Measurements from ENCODE around the gene FBXO44. TPM values are rescaled to one million over a fixed set of nuclear protein-coding genes. Genes with fewer than 3 reads are reported as not detected.

FBXO44 gene
- total RNA-seq, 6 donors from 2014 or later: 14.7 to 114 (median 18.0) TPM

DNA sequence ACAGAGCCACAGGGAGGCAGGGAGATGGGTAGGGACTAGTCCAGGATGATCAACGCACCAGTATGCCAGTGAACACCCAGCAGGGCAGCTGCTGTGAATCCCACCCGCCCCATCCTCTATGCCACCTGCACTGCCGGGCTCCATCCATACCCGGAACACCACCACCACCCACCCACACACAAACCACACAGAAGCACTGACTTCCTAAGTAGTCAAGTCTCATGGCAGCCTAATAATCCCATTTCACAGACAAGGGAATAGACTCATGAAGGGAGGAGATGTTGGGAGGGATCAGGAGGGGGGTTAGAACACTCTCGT, 43.2 kb downstream of the FBXO44 start:
- no peak for DNase-seq
- 75 to 77% methylated on average over 1 to 5 of the region's 5 CpGs for WGBS, 2 donors
- no peak for ATAC-seq (ENCODE audit: low FRiP score in 2 of 2)
- TF ChIP-seq POLR2A (IDR thresholded peaks at IDR 0.05) (no peak), EP300 (IDR thresholded peaks at IDR 0.05) (no peak), CTCF (IDR thresholded peaks at IDR 0.05) (no peak), POLR2AphosphoS5 (IDR thresholded peaks at IDR 0.05) (no peak)
- Histone ChIP-seq H3K4me3 (no peak overlapping the region), H3K4me1 (peaks cover 0 to 8% (median 1%) of the 10 kb centered on the region in 4 donors), H3K36me3 (no peaks in the 10 kb centered on the region), H3K27ac (no peak overlapping the region), H3K27me3 (peaks cover 0 to 9% (median 0%) of the 10 kb centered on the region in 4 donors), H3K9me3 (no peaks in the 10 kb centered on the region)

DNA sequence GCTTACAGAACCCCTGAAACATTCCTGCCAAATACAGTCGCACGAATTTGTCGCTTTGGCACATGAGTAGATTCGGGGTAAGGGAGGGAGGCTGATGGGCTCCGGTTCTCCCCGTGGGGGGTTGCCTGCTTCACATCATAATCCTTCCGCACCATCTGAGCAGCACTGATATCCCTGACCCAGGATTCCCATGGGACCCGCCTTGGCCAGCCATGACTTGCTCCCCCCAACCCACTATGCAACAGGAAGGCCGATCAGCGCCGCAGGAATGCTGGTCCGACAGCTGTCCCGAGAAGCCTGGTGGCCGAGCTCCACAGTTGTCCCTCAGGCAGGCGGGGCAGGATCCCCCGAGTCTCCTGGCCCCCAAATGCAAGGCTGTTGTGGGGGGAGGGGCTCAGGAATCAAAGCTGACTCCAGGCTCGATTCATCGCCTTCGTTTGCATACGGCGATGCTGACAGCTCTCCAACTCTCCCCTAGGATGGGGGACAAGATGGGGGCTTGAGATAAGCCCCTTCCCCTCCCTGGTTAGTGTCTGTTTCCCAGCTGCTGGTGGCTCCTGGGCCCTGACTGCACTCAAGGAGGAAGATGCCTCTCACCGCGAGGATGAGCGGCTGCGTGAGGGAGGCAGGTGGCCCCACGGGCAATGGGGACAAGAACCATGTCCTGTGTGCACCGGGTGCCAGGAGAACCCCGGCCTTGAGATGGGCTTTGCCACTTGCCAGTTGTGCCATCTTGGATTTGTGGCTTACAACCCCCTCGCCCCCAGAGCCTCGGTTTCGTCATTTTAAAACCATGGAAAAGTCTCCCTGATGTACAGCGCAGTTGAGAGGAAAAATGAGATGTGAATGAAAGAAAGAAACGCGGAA, 46.2 kb downstream of the FBXO44 start:
- H3K27me3 ChIP-seq: peaks cover 0 to 9% (median 0%) of the 10 kb centered on the region in 4 donors
- no peaks in the 10 kb centered on the region for H3K4me1 ChIP-seq
- no peak overlapping the region for H3K4me3 ChIP-seq
- no peak for DNase-seq
- no peak overlapping the region for H3K27ac ChIP-seq
- 54 to 61% methylated on average over 20 to 34 of the region's 34 CpGs for WGBS, 2 donors
- TF ChIP-seq CTCF (IDR thresholded peaks at IDR 0.05): no peak
- no peak for TF ChIP-seq POLR2A (IDR thresholded peaks at IDR 0.05)
- TF ChIP-seq POLR2AphosphoS5 (IDR thresholded peaks at IDR 0.05): no peak
- TF ChIP-seq EP300 (IDR thresholded peaks at IDR 0.05): no peak
- H3K9me3 ChIP-seq: no peaks in the 10 kb centered on the region
- no peaks in the 10 kb centered on the region for H3K36me3 ChIP-seq
- no peak for ATAC-seq (ENCODE audit: low FRiP score in 2 of 2)

- H3K27ac ChIP-seq: no peak overlapping the region
- H3K4me1 ChIP-seq: no peaks in the 10 kb centered on the region
- no peaks in the 10 kb centered on the region for H3K9me3 ChIP-seq
- 40 to 58% methylated on average over 13 to 14 of the region's 15 CpGs for whole genome bisulfite sequencing, 2 donors
- no peaks in the 10 kb centered on the region for H3K36me3 ChIP-seq
- DNase-seq (no peak), ATAC-seq (ENCODE audit: low FRiP score in 2 of 2) (no peak)
- H3K27me3 ChIP-seq: peaks cover 0 to 9% (median 0%) of the 10 kb centered on the region in 4 donors
- no peak overlapping the region for H3K4me3 ChIP-seq
- TF ChIP-seq CTCF (IDR thresholded peaks at IDR 0.05): no peak
- no peak for TF ChIP-seq POLR2AphosphoS5 (IDR thresholded peaks at IDR 0.05)
- TF ChIP-seq POLR2A (IDR thresholded peaks at IDR 0.05): no peak
- TF ChIP-seq EP300 (IDR thresholded peaks at IDR 0.05): no peak
Measured at GRCh38 chr1:11701551-11701961, 46.9 kb downstream of the FBXO44 start.

GRCh38 chr1:11701981-11702803, 47.5 kb downstream of the FBXO44 start:
- no peak overlapping the region for H3K27ac ChIP-seq
- no peaks in the 10 kb centered on the region for H3K9me3 ChIP-seq
- no peak overlapping the region for H3K4me3 ChIP-seq
- no peak for DNase-seq
- ATAC-seq (ENCODE audit: low FRiP score in 2 of 2): no peak
- 81 to 83% methylated on average over 15 of the region's 15 CpGs for WGBS, 2 donors
- H3K36me3 ChIP-seq: no peaks in the 10 kb centered on the region
- TF ChIP-seq CTCF (IDR thresholded peaks at IDR 0.05) (no peak), POLR2AphosphoS5 (IDR thresholded peaks at IDR 0.05) (no peak), POLR2A (IDR thresholded peaks at IDR 0.05) (no peak), EP300 (IDR thresholded peaks at IDR 0.05) (no peak)
- peaks cover 0 to 9% (median 0%) of the 10 kb centered on the region in 4 donors for H3K27me3 ChIP-seq
- H3K4me1 ChIP-seq: no peaks in the 10 kb centered on the region

Measured in upper lobe of left lung (tissue), 6 donors.